NCI-H2081 (cell line): ENCODE measurements around the gene TNS3.

Experiments
- DNase-seq, 2 experiments: peaks; one replicate each; lab custom pipeline; 2025; lab: John Stamatoyannopoulos, UW

The TNS3 gene

GRCh38 chr7:47485640-47486435 lies 96.1 kb downstream of the TNS3 start:
- peak; percentile 70 to 80 for DNase-seq

GRCh38 chr7:47484923-47485639 lies 96.8 kb downstream of the TNS3 start:
- DNase-seq: peak; percentile 27 to 74

- no peak for DNase-seq
Observed at GRCh38 chr7:47484457-47484856, 97.5 kb downstream of the TNS3 start.

- DNase-seq: peak in 1 of 2 experiments; percentile 17
Observed at GRCh38 chr7:47483604-47484273, 98.2 kb downstream of the TNS3 start.

GRCh38 chr7:47482013-47482875 lies 99.7 kb downstream of the TNS3 start:
- DNase-seq: no peak

- DNase-seq: no peak
Observed at GRCh38 chr7:47481541-47482012, 100.3 kb downstream of the TNS3 start.

GRCh38 chr7:47480576-47481538 lies 101.1 kb downstream of the TNS3 start:
- no peak for DNase-seq

GRCh38 chr7:47479821-47480575 lies 101.9 kb downstream of the TNS3 start:
- peak; percentile 56 to 87 for DNase-seq

- no peak for DNase-seq
Observed at GRCh38 chr7:47478926-47479711, 102.8 kb downstream of the TNS3 start.

- DNase-seq: no peak
Observed at GRCh38 chr7:47478017-47478344, 103.9 kb downstream of the TNS3 start.

- DNase-seq: peak; percentile 32 to 63
Observed at GRCh38 chr7:47477191-47478016, 104.5 kb downstream of the TNS3 start.

- DNase-seq: no peak
Observed at GRCh38 chr7:47475880-47476227, 106.1 kb downstream of the TNS3 start.

- no peak for DNase-seq
Observed at GRCh38 chr7:47474937-47475879, 106.7 kb downstream of the TNS3 start.

GRCh38 chr7:47474211-47474936 lies 107.5 kb downstream of the TNS3 start:
- DNase-seq: no peak

- DNase-seq: no peak
Observed at GRCh38 chr7:47473499-47474210, 108.3 kb downstream of the TNS3 start.
